Neural cell (in vitro differentiated cells): ENCODE data around the gene DPF3.

ENCODE experiments used
- POLR2AphosphoS5 ChIP-seq: IDR thresholded peaks from 2 replicates; pipeline ENCODE4 v1.6.1; 2012
- RAD21 ChIP-seq: fragments of 450-650 bp; conservative IDR thresholded peaks from 2 replicates; pipeline ENCODE4 v1.6.1; 2014; ENCODE audit warnings: antibody characterized with exemption, mild to moderate bottlenecking, moderate library complexity
- TAF1 ChIP-seq: IDR thresholded peaks from 2 replicates; pipeline ENCODE4 v1.6.1; 2012; ENCODE audit warnings: low read depth
- TF ChIP-seq, protein P1 (sequence below): fragments of 450-650 bp; IDR thresholded peaks from 2 replicates; pipeline ENCODE4 v1.5.1; 2014; ENCODE audit warnings: antibody characterized with exemption, mild to moderate bottlenecking, moderate library complexity; ENCODE audit not compliant: poor library complexity, severe bottlenecking

DNA sequence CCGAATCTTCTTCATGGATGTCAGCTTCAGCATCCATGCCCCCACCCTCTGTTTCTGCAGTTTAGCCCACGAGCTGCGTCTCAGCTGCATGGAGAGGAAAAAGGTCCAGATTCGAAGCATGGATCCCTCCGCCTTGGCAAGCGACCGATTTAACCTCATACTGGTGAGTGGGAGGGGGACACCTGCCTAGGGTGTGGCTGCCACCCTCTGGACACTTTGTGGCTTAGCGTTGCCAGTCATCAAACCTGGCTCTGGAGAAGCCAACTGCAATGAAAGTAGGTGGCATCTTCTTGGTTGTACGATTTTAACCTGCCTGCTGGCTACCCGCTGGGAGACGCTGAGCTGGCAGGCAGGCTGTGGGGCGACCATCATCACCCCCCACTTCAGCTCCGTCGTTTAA lies 49.0 kb upstream of the DPF3 start:
- TF ChIP-seq, protein P1, sequence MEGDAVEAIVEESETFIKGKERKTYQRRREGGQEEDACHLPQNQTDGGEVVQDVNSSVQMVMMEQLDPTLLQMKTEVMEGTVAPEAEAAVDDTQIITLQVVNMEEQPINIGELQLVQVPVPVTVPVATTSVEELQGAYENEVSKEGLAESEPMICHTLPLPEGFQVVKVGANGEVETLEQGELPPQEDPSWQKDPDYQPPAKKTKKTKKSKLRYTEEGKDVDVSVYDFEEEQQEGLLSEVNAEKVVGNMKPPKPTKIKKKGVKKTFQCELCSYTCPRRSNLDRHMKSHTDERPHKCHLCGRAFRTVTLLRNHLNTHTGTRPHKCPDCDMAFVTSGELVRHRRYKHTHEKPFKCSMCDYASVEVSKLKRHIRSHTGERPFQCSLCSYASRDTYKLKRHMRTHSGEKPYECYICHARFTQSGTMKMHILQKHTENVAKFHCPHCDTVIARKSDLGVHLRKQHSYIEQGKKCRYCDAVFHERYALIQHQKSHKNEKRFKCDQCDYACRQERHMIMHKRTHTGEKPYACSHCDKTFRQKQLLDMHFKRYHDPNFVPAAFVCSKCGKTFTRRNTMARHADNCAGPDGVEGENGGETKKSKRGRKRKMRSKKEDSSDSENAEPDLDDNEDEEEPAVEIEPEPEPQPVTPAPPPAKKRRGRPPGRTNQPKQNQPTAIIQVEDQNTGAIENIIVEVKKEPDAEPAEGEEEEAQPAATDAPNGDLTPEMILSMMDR, result no peak
- TF ChIP-seq POLR2AphosphoS5, result no peak
- no peak for TF ChIP-seq TAF1
- no peak for TF ChIP-seq RAD21
